Large intestine (tissue), 3 donors: Measurements from ENCODE around the gene RHOXF2B. TPM values are rescaled to one million over a fixed set of nuclear protein-coding genes. Genes with fewer than 3 reads are reported as not detected.
"Not testable (repeated sequence)": the region's sequence is repeated elsewhere in the genome, so short reads cannot be mapped to it uniquely, and the experiment has no call there.

Experiments used
- DNase-seq, 2 donors: peaks; one replicate each; pipeline versions ENCODE4 v3.0.0 to v3.0.0-alpha.2; 2013
- H3K27ac ChIP-seq: one replicate; pipeline ENCODE4 v1.5.1; 2013; ENCODE audit warnings: low read length
- H3K27me3 ChIP-seq: 2 replicates; pipeline ENCODE4 v1.6.1; 2013; ENCODE audit warnings: low read length; ENCODE audit not compliant: control insufficient read depth, insufficient read depth
- H3K36me3 ChIP-seq: 2 replicates; pipeline ENCODE4 v1.6.1; 2013; ENCODE audit warnings: low read length; ENCODE audit not compliant: control insufficient read depth, insufficient read depth
- H3K4me1 ChIP-seq: one replicate; pipeline ENCODE4 v1.6.1; 2013; ENCODE audit warnings: low read length; ENCODE audit not compliant: control insufficient read depth, insufficient read depth
- H3K4me3 ChIP-seq: one replicate; pipeline ENCODE4 v1.5.1; 2013; ENCODE audit warnings: low read length
- H3K9me3 ChIP-seq: one replicate; pipeline ENCODE4 v1.6.1; 2013; ENCODE audit warnings: mild to moderate bottlenecking, low read depth, low read length, moderate library complexity; ENCODE audit not compliant: control insufficient read depth
- WGBS: methylation state at CpG from one replicate; pipeline ENCODE4 v1.1.5; 2013; ENCODE audit warnings: low lambda C conversion rate; ENCODE audit not compliant: insufficient coverage; 5-methylcytosine and 5-hydroxymethylcytosine counted together
- polyA plus RNA-seq: library from polyadenylated mRNA; unstranded; fragments of 120-200 nt; gene quantifications from one replicate; pipeline ENCODE4 v1.2.1, GENCODE V29; 2013

RHOXF2B gene
- polyA plus RNA-seq, 1 donor, result 0.07 TPM

DNA sequence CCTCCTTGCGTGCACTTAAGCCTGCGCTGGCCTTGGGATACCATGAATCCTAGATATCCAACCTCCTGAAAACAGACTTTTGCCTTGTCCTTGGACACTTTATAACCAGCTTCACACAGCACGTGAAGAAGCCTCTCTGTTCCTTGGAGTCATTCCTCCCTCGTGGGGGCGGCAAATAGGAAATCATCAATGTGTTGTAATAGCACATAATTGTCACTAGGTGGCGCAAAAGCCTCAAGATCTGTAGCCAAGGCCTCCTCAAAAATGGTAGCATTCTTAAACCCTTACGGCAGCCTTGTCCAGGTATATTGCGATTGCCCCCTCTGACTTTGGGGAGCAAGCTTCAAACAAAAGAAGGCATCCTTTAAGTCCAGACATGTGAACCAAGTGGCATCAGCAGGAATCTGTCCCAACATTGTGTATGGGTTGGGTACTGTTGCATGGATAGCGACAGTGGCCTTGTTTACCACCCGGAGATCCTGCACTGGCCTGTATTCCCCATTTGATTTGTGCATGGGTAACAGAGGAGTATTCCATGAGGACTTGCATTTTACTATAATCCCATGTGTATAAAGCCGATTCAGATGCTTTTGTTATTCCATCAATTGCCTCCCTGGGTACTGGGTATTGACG, 8.2 kb upstream of the RHOXF2B start:
- H3K4me3 ChIP-seq, H3K27me3 ChIP-seq, H3K36me3 ChIP-seq, H3K9me3 ChIP-seq, DNase-seq, H3K27ac ChIP-seq, H3K4me1 ChIP-seq: not testable (repeated sequence)
- no CpG with 5 or more reads among the region's 12 CpGs for WGBS

- H3K4me1 ChIP-seq, H3K27ac ChIP-seq: not testable (repeated sequence)
- WGBS, result no CpG with 5 or more reads among the region's 1 CpG
Observed at GRCh38 chrX:120066169-120066568, 11.3 kb downstream of the RHOXF2B start.

DNA sequence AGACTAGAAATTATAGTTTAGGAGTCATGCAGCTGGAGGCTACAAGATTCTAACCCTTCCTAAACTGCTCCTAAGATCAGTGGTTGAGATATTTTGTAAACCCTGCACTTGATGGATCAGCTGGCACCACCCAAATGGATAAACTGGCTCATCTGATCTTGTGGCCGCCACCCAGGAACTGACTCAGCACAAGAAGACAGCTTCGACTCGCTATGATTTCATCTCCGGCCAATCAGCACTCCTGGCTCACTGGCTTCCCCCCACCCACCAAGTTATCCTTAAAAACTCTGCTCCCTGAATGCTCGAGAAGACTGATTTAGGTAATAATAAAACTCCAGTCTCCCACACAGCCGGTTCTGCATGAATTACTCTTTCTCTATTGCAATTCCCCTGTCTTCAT, 34.8 kb downstream of the RHOXF2B start:
- not testable (repeated sequence) for H3K27ac ChIP-seq, H3K4me1 ChIP-seq, H3K4me3 ChIP-seq, H3K27me3 ChIP-seq, H3K9me3 ChIP-seq, H3K36me3 ChIP-seq, DNase-seq
- no CpG with 5 or more reads among the region's 6 CpGs for WGBS

More at GRCh38 chrX:120066169-120066568, 11.3 kb downstream of the RHOXF2B start:
- H3K9me3 ChIP-seq, H3K27me3 ChIP-seq, H3K4me3 ChIP-seq, DNase-seq, H3K36me3 ChIP-seq: not testable (repeated sequence)

DNA sequence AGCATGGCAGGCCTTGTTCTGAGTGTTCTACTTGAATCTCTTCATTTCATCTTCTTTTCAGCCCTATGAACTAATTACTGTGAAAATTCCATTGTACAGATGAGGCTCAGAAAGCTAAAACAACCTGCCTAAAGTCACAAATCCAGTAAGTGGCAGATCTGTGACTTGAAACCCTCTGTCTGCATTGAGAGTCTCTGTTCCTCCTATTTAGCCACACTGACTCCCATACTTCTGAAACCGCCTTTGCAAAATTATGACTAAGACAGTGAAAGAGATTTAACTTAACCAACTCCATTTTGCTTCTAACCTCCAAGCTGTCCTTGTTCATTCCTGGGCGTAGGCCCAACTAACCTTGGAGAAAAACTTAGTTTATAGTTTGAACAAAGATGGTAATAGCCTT, 35.2 kb downstream of the RHOXF2B start:
- H3K27ac ChIP-seq, H3K9me3 ChIP-seq, H3K4me3 ChIP-seq, H3K27me3 ChIP-seq, H3K4me1 ChIP-seq, DNase-seq, H3K36me3 ChIP-seq: not testable (repeated sequence)
- WGBS, result no CpG with 5 or more reads among the region's 2 CpGs

GRCh38 chrX:120040176-120040575, 37.3 kb downstream of the RHOXF2B start:
- H3K27ac ChIP-seq, H3K27me3 ChIP-seq, H3K4me3 ChIP-seq, H3K36me3 ChIP-seq, H3K9me3 ChIP-seq, H3K4me1 ChIP-seq, DNase-seq: not testable (repeated sequence)
- WGBS, result no CpG with 5 or more reads among the region's 6 CpGs

DNA sequence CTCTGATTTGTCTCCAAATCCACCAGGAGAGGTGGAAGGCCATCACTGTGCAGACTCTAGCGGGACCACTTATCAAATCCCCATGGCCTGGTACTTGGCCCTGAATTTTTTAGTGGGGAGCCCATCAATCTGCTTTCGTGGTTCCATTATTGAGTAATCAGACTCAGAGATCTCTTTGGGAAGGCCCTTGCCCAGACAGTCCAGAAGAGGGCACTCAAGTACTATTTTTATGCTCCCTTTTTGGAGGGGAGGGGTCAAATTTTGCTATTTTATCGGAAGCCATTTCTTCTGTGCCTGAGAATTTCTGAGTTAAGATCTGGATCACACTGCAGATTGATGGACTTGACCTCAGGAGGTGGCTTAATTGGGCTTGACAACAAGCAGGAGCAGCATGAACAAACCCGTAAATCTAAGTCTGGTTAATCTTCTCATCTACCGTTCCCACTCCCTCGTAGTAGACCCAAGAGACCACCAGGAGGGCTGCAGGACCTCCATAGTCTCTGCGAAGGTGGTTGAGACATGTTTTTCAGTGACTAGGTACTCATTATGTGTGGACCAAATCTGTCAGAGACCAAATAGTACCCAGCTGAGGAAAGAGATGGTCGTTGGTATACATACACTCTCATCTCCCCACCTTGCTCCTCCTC, 38.3 kb downstream of the RHOXF2B start:
- not testable (repeated sequence) for DNase-seq, H3K4me3 ChIP-seq, H3K9me3 ChIP-seq, H3K4me1 ChIP-seq, H3K36me3 ChIP-seq, H3K27me3 ChIP-seq, H3K27ac ChIP-seq
- no CpG with 5 or more reads among the region's 8 CpGs for WGBS

GRCh38 chrX:120036704-120037103, 40.8 kb downstream of the RHOXF2B start:
- no peaks in the 10 kb centered on the region for H3K27me3 ChIP-seq
- no peaks in the 10 kb centered on the region for H3K36me3 ChIP-seq
- WGBS, result no CpG with 5 or more reads among the region's 1 CpG
- no peaks in the 10 kb centered on the region for H3K9me3 ChIP-seq
- no peak overlapping the region for H3K4me3 ChIP-seq
- no peak overlapping the region for H3K27ac ChIP-seq
- DNase-seq, result no peak
- H3K4me1 ChIP-seq, result no peaks in the 10 kb centered on the region

- H3K4me1 ChIP-seq, H3K9me3 ChIP-seq, H3K36me3 ChIP-seq, H3K4me3 ChIP-seq, H3K27ac ChIP-seq, H3K27me3 ChIP-seq, DNase-seq: not testable (repeated sequence)
- no CpG with 5 or more reads among the region's 9 CpGs for WGBS
Observed at GRCh38 chrX:120035522-120036309, 41.8 kb downstream of the RHOXF2B start.

GRCh38 chrX:120029354-120029753, 48.1 kb downstream of the RHOXF2B start:
- DNase-seq, result no peak
- Histone ChIP-seq H3K9me3 (peaks cover 3% of the 10 kb centered on the region), H3K36me3 (no peaks in the 10 kb centered on the region), H3K27ac (no peak overlapping the region), H3K4me3 (no peak overlapping the region), H3K4me1 (no peaks in the 10 kb centered on the region), H3K27me3 (no peaks in the 10 kb centered on the region)
- no CpG with 5 or more reads among the region's 3 CpGs for WGBS

DNA sequence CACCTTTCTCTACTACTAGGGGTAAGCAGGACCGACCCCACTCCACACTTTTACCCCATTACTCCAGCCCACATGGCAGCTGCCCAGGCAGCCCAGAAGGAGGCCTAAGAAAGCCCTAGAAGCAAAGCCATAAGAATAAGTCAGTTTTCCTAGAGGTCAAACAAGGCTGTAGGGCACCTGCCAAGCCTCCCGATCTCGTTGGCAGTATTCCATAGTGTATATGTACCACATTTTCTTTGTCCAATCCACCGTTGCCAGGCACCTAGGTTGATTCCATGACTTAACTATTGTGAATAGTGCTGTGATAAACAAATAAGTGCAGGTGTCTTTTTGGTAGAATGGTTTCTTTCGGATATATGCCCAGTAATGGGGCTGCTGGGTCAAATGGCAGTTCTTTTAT, 54.2 kb downstream of the RHOXF2B start:
- no peak overlapping the region for H3K27ac ChIP-seq
- H3K4me1 ChIP-seq, result no peaks in the 10 kb centered on the region
- no peak overlapping the region for H3K4me3 ChIP-seq
- no CpG with 5 or more reads among the region's 5 CpGs for WGBS
- no peaks in the 10 kb centered on the region for H3K36me3 ChIP-seq
- DNase-seq, result no peak
- peaks cover 3% of the 10 kb centered on the region for H3K9me3 ChIP-seq
- H3K27me3 ChIP-seq, result no peaks in the 10 kb centered on the region
